Fibroblast of skin of back (primary cell): ENCODE results near the gene NFATC2.
A peak's percentile ranks its signal among the peaks of the same experiment; 100 is the strongest.
"Not testable (repeated sequence)": the region's sequence is repeated elsewhere in the genome, so short reads cannot be mapped to it uniquely, and the experiment has no call there.

Source experiments
- DNase-seq: peaks from one replicate; pipeline ENCODE4 v3.0.0-alpha.2; 2013

The NFATC2 gene

GRCh38 chr20:51348876-51349275 lies 193.6 kb downstream of the NFATC2 start:
- DNase-seq, result peak; percentile 63

- DNase-seq, result peak; percentile 58
Observed at GRCh38 chr20:51347831-51348230, 194.7 kb downstream of the NFATC2 start.

- peak; percentile 67 for DNase-seq
Observed at GRCh38 chr20:51346686-51347485, 195.6 kb downstream of the NFATC2 start.

GRCh38 chr20:51345601-51346101 lies 196.9 kb downstream of the NFATC2 start:
- DNase-seq, result peak; percentile 76

- DNase-seq, result not testable (repeated sequence)
Observed at GRCh38 chr20:51343802-51344201, 198.7 kb downstream of the NFATC2 start.

- no peak for DNase-seq
Observed at GRCh38 chr20:51342510-51343236, 199.8 kb downstream of the NFATC2 start.

DNA sequence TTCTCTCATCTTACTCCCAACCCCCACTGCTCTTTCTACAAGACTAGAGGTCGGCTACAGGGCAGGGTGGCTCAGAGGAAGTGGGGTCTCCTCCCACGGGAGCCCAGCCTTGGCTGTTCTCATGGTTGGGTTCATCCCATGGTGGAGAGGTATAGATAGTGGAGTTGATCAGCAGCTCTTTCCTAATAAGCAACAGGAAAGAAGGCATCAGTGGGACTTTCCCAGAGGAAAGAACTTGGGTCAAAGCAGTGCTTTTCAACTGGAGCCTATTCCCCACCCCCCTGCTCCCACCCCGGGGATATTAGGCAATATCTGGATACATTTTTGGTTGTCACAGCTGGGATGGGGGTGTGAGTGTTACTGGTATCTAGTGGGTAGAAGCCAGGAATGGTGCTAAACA lies 200.9 kb downstream of the NFATC2 start:
- peak; percentile 36 for DNase-seq

- DNase-seq, result no peak
Observed at GRCh38 chr20:51340451-51340840, 202.1 kb downstream of the NFATC2 start.

GRCh38 chr20:51339721-51340450 lies 202.6 kb downstream of the NFATC2 start:
- no peak for DNase-seq

GRCh38 chr20:51338692-51339440 lies 203.7 kb downstream of the NFATC2 start:
- peak; percentile 77 for DNase-seq

- DNase-seq, result no peak
Observed at GRCh38 chr20:51337126-51337805, 205.3 kb downstream of the NFATC2 start.
